GM13977 (cell line): ENCODE measurements around the gene CSAG3.
"Not testable (repeated sequence)": the region's sequence is repeated elsewhere in the genome, so short reads cannot be mapped to it uniquely, and the experiment has no call there.

Experiments used
- DNase-seq: peaks from one replicate; pipeline ENCODE4 v3.0.0; 2012; ENCODE audit warnings: low spot score
- CTCF ChIP-seq: IDR thresholded peaks from 2 replicates; pipeline ENCODE4 v1.5.1; 2012; ENCODE audit warnings: mild to moderate bottlenecking, control low read depth; ENCODE audit not compliant: insufficient read depth; ENCODE audit errors: extremely low read depth, missing control alignments
- in situ Hi-C: fragments of 300-500 bp; cut with MboI; formaldehyde crosslinking; loops from one replicate; pipeline ENCODE4 v1.12.0; 2022; ENCODE audit warnings: low sequenced_read_pairs, low pct_unique_long_range_greater_than_20kb, mixed read lengths, inconsistent platforms; ENCODE audit not compliant: unreplicated experiment

Gene CSAG3

GRCh38 chrX:152738560-152738959, 20.5 kb upstream of the CSAG3 start:
- no peak for DNase-seq
- in situ Hi-C loops: no loop called here
- no peak for TF ChIP-seq CTCF

GRCh38 chrX:152753686-152754650, 5.0 kb upstream of the CSAG3 start, which contains the start of gene MAGEA2:
Gene MAGEA2 (minus strand): TSS chrX:152753842. CDS start chrX:152751363, 2,479 bp downstream.
- in situ Hi-C loops, DNase-seq: not testable (repeated sequence)

- in situ Hi-C loops: not testable (repeated sequence)
Observed at GRCh38 chrX:152754871-152755270, 4.1 kb upstream of the CSAG3 start.

GRCh38 chrX:152759544-152759943, 526 bp downstream of the CSAG3 start:
- DNase-seq, in situ Hi-C loops: not testable (repeated sequence)

More at GRCh38 chrX:152754871-152755270, 4.1 kb upstream of the CSAG3 start:
- DNase-seq: not testable (repeated sequence)

- in situ Hi-C loops, DNase-seq: not testable (repeated sequence)
Observed at GRCh38 chrX:152761582-152761981, 2.6 kb downstream of the CSAG3 start.

GRCh38 chrX:152766562-152766961, 7.5 kb downstream of the CSAG3 start:
- in situ Hi-C loops: not testable (repeated sequence)

GRCh38 chrX:152769549-152770289, 10.7 kb downstream of the CSAG3 start, which contains the start of gene MAGEA6:
Gene MAGEA6 (minus strand): TSS chrX:152769689. CDS start chrX:152767650, 2,039 bp downstream.
- in situ Hi-C loops: not testable (repeated sequence)

More at GRCh38 chrX:152766562-152766961, 7.5 kb downstream of the CSAG3 start:
- not testable (repeated sequence) for DNase-seq

GRCh38 chrX:152787062-152787461, 28.0 kb downstream of the CSAG3 start:
- DNase-seq, in situ Hi-C loops: not testable (repeated sequence)

More at GRCh38 chrX:152769549-152770289, 10.7 kb downstream of the CSAG3 start, which contains the start of gene MAGEA6:
- not testable (repeated sequence) for DNase-seq

- DNase-seq: no peak
- in situ Hi-C loops: no loop called here
- TF ChIP-seq CTCF: no peak
Observed at GRCh38 chrX:152798945-152799344, 39.9 kb downstream of the CSAG3 start.

GRCh38 chrX:152806035-152806434, 47.0 kb downstream of the CSAG3 start:
- no peak for DNase-seq
- no peak for TF ChIP-seq CTCF
- in situ Hi-C loops: loop anchor here (25.0 kb wide), 2 partner anchors 144 to 1044 kb away; no protein-coding TSS in a partner anchor
